HUES48 (cell line): ENCODE measurements around the gene ANO2.

Source experiments
- H3K27ac ChIP-seq: one replicate; pipeline ENCODE4 v1.7.0; 2013; ENCODE audit warnings: low read depth, low read length, inconsistent platforms
- H3K27me3 ChIP-seq: 2 replicates; pipeline ENCODE4 v1.6.1; 2013; ENCODE audit warnings: mild to moderate bottlenecking, low read length; ENCODE audit not compliant: control insufficient read depth, insufficient read depth
- H3K36me3 ChIP-seq: 2 replicates; pipeline ENCODE4 v1.6.1; 2013; ENCODE audit warnings: low read length; ENCODE audit not compliant: control insufficient read depth, insufficient read depth
- H3K4me1 ChIP-seq: 2 replicates; pipeline ENCODE4 v1.6.1; 2013; ENCODE audit warnings: mild to moderate bottlenecking, low read length; ENCODE audit not compliant: control insufficient read depth, insufficient read depth
- H3K4me3 ChIP-seq: 2 replicates; pipeline ENCODE4 v1.5.1; 2013; ENCODE audit warnings: mild to moderate bottlenecking, low read depth, low read length
- H3K9ac ChIP-seq: 2 replicates; pipeline ENCODE4 v1.6.1; 2013; ENCODE audit warnings: mild to moderate bottlenecking, low read depth, low read length, moderate library complexity
- H3K9me3 ChIP-seq: 2 replicates; pipeline ENCODE4 v1.6.1; 2013; ENCODE audit warnings: low read length; ENCODE audit not compliant: control insufficient read depth, insufficient read depth

ANO2 gene

GRCh38 chr12:5514016-5514415 is 431.0 kb downstream of the ANO2 start:
- no peaks in the 10 kb centered on the region for H3K36me3 ChIP-seq
- no peak overlapping the region for H3K9ac ChIP-seq
- H3K27ac ChIP-seq: no peak overlapping the region
- H3K4me3 ChIP-seq: no peak overlapping the region
- H3K27me3 ChIP-seq: no peaks in the 10 kb centered on the region
- H3K4me1 ChIP-seq: peaks cover 26% of the 10 kb centered on the region
- H3K9me3 ChIP-seq: no peaks in the 10 kb centered on the region

GRCh38 chr12:5513406-5513805 is 431.7 kb downstream of the ANO2 start:
- Histone ChIP-seq H3K27me3 (no peaks in the 10 kb centered on the region), H3K36me3 (no peaks in the 10 kb centered on the region), H3K4me1 (peaks cover 20% of the 10 kb centered on the region), H3K27ac (no peak overlapping the region), H3K9me3 (no peaks in the 10 kb centered on the region), H3K9ac (no peak overlapping the region), H3K4me3 (no peak overlapping the region)
